ENCODE measurements around the gene FAR2. TPM values are rescaled to one million over a fixed set of nuclear protein-coding genes. Genes with fewer than 3 reads are reported as not detected.

The FAR2 gene
- total RNA-seq, 1 experiment from 2014 or later: 22.1 TPM

DNA sequence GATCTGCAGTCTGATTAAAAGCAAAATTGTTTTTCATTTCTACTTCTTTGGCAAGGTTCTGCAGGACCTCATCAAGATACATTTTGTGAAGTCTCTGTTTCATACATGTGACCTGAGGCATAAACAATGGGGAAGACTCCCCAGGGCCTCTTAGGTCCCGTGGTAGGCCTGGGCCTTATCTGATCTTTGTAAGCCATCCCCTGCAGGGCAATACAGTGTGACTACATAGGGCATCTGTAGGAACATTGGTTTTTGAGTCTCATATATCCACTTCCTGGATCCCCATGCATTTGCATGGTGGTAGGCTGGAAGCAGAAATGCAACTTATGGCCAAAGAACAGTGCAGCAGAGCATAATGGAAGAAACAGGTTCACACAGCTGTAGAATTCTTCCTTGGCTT lies 6.0 kb downstream of the FAR2 start:
- Histone ChIP-seq H2AFZ (ENCODE audit: low read length) (no peak overlapping the region), H3K27ac (ENCODE audit: insufficient read length, low read depth, low read length) (no peak overlapping the region), H4K91ac (ENCODE audit: insufficient read length, low read depth, low read length) (no peak overlapping the region), H3K9me3 (ENCODE audit: control insufficient read depth, low read depth, low read length) (no peaks in the 10 kb centered on the region), H2BK120ac (ENCODE audit: low read depth, low read length, poor library complexity, severe bottlenecking) (no peak overlapping the region), H2AK5ac (ENCODE audit: insufficient read length, low read length) (no peak overlapping the region), H4K8ac (replicated peaks; ENCODE audit: insufficient read length, low read depth, low read length) (no peak overlapping the region), H3K4me1 (ENCODE audit: insufficient read depth, low read length) (no peaks in the 10 kb centered on the region; the same call in 1 of the 2 replicates), H3K14ac (ENCODE audit: insufficient read depth, low read length) (no peak overlapping the region), H3K56ac (ENCODE audit: insufficient read length, low read depth, low read length) (no peak overlapping the region), H3K18ac (ENCODE audit: insufficient read length, low read depth, low read length) (no peak overlapping the region), H4K20me1 (ENCODE audit: control insufficient read depth, insufficient read depth, insufficient read length) (no peaks in the 10 kb centered on the region), H3K27me3 (ENCODE audit: insufficient read depth, low read length) (no peaks in the 10 kb centered on the region), H3K23me2 (ENCODE audit: insufficient read length, low read depth, low read length, poor library complexity, severe bottlenecking) (peaks cover under 1% of the 10 kb centered on the region), H3K4me2 (ENCODE audit: insufficient read depth, insufficient read length, low read length) (no peak overlapping the region), H2BK5ac (ENCODE audit: insufficient read length, low read length) (no peak overlapping the region), H2BK15ac (ENCODE audit: low read depth, low read length) (no peak overlapping the region), H3K9ac (ENCODE audit: extremely low read depth, insufficient read length, low read length) (no peak overlapping the region), H4K5ac (ENCODE audit: insufficient read length, low read depth, low read length) (no peak overlapping the region), H2BK12ac (ENCODE audit: insufficient read length, low read depth, low read length) (no peak overlapping the region), H2BK20ac (ENCODE audit: low read depth, low read length, poor library complexity, severe bottlenecking) (no peak overlapping the region), H3K79me2 (ENCODE audit: insufficient read depth, low read length) (no peaks in the 10 kb centered on the region), H3T11ph (ENCODE audit: low read length) (no peak overlapping the region), H3K23ac (ENCODE audit: insufficient read length, low read depth, low read length) (no peak overlapping the region), H3K4ac (ENCODE audit: low read depth, low read length) (no peak overlapping the region), H3K79me1 (ENCODE audit: insufficient read depth, low read depth, low read length, poor library complexity, severe bottlenecking) (peaks cover 5% of the 10 kb centered on the region)
- WGBS (ENCODE audit: extremely low coverage, insufficient read length, low lambda C conversion rate): no CpG with 5 or more reads among the region's 1 CpG
- TF ChIP-seq, protein P1, sequence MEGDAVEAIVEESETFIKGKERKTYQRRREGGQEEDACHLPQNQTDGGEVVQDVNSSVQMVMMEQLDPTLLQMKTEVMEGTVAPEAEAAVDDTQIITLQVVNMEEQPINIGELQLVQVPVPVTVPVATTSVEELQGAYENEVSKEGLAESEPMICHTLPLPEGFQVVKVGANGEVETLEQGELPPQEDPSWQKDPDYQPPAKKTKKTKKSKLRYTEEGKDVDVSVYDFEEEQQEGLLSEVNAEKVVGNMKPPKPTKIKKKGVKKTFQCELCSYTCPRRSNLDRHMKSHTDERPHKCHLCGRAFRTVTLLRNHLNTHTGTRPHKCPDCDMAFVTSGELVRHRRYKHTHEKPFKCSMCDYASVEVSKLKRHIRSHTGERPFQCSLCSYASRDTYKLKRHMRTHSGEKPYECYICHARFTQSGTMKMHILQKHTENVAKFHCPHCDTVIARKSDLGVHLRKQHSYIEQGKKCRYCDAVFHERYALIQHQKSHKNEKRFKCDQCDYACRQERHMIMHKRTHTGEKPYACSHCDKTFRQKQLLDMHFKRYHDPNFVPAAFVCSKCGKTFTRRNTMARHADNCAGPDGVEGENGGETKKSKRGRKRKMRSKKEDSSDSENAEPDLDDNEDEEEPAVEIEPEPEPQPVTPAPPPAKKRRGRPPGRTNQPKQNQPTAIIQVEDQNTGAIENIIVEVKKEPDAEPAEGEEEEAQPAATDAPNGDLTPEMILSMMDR (conservative IDR thresholded peaks at IDR 0.05): no peak
- H3K4me3 Mint-ChIP-seq: no peak overlapping the region
- no peaks in the 10 kb centered on the region for H3K36me3 Mint-ChIP-seq (ENCODE audit: insufficient read depth in 1 of 3, low read depth in 3 of 3)
- DNase-seq: no peak
- H3K27ac Mint-ChIP-seq: no peak overlapping the region
- H3K9me3 Mint-ChIP-seq: no peaks in the 10 kb centered on the region
- H3K4me1 Mint-ChIP-seq: peaks cover 20% of the 10 kb centered on the region in 2 experiments
- H3K27me3 Mint-ChIP-seq (ENCODE audit: low read depth): peaks cover 4% of the 10 kb centered on the region
